Measurements from ENCODE around the gene ICAM1.
"Not testable (repeated sequence)": the region's sequence is repeated elsewhere in the genome, so short reads cannot be mapped to it uniquely, and the experiment has no call there.

The ICAM1 gene

DNA sequence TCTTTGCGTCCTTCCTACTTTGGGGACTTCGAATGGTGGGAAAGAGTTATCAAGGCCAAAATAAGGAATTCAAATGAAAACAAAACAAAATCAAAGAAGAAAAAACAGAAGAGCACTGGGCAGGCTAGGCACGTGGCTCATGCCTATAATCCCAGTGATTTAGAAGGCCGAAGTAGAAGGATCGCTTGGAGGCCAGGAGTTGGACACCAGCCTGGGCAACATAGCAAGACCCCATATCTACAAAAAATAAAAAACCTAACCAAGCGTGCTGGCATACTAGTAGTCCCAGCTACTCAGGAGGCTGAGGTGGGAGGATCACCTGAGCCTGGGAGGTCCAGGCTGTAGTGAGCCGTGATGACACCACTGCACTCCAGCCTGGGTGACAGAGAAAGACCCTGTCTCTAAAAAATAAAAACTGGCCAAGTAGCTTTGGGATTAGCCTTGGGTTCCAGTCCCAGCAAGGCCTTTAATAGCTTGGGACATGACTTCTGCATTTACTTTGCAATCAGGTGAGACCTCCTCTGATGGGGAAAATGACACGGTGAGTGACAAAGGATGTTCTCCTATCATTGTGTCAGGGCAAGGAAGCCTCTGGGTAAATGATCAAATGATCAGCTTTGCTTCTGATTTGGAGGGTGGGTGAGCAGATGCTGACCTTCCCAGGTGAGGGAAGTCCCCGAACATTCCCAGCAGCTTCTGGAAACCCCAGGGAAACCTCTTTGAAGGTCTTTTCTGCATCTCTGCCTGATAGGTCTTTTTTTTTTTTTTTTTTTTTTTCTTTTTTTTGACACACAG, 7.1 kb downstream of the ICAM1 start:
- DNase-seq (ENCODE audit: low read depth): no peak

- DNase-seq (ENCODE audit: low read depth): no peak
Observed at GRCh38 chr19:10278935-10279334, 8.0 kb downstream of the ICAM1 start.

GRCh38 chr19:10279737-10280442, 9.0 kb downstream of the ICAM1 start:
- DNase-seq (ENCODE audit: low read depth): no peak

GRCh38 chr19:10282043-10282442, 11.1 kb downstream of the ICAM1 start:
- DNase-seq (ENCODE audit: low read depth): not testable (repeated sequence)

- DNase-seq (ENCODE audit: low read depth): no peak
Observed at GRCh38 chr19:10283301-10284064, 12.6 kb downstream of the ICAM1 start.

DNA sequence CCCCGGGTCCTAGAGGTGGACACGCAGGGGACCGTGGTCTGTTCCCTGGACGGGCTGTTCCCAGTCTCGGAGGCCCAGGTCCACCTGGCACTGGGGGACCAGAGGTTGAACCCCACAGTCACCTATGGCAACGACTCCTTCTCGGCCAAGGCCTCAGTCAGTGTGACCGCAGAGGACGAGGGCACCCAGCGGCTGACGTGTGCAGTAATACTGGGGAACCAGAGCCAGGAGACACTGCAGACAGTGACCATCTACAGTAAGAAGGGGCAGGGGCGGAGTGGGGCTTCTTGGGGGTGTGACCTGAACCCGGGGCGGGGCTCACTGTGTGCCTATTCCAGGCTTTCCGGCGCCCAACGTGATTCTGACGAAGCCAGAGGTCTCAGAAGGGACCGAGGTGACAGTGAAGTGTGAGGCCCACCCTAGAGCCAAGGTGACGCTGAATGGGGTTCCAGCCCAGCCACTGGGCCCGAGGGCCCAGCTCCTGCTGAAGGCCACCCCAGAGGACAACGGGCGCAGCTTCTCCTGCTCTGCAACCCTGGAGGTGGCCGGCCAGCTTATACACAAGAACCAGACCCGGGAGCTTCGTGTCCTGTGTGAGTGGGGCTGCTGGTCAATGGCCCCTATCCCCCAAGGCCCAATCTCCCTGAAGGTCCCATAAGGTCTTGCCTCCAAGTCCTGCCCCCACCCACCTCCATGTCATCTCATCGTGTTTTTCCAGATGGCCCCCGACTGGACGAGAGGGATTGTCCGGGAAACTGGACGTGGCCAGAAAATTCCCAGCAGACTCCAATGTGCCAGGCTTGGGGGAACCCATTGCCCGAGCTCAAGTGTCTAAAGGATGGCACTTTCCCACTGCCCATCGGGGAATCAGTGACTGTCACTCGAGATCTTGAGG, 13.4 kb downstream of the ICAM1 start:
- no peak for DNase-seq (ENCODE audit: low read depth)

- DNase-seq (ENCODE audit: low read depth): no peak
Observed at GRCh38 chr19:10284960-10285278, 14.0 kb downstream of the ICAM1 start.

DNA sequence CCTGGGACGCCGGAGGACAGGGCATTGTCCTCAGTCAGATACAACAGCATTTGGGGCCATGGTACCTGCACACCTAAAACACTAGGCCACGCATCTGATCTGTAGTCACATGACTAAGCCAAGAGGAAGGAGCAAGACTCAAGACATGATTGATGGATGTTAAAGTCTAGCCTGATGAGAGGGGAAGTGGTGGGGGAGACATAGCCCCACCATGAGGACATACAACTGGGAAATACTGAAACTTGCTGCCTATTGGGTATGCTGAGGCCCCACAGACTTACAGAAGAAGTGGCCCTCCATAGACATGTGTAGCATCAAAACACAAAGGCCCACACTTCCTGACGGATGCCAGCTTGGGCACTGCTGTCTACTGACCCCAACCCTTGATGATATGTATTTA, 14.5 kb downstream of the ICAM1 start:
- no peak for DNase-seq (ENCODE audit: low read depth)

GRCh38 chr19:10286803-10287737, 16.1 kb downstream of the ICAM1 start, which contains the start of gene ICAM4:
Gene ICAM4, plus strand, starts transcription at chr19:10286955. Its CDS starts 58 bp downstream, at chr19:10287013.
- no peak for DNase-seq (ENCODE audit: low read depth)

DNA sequence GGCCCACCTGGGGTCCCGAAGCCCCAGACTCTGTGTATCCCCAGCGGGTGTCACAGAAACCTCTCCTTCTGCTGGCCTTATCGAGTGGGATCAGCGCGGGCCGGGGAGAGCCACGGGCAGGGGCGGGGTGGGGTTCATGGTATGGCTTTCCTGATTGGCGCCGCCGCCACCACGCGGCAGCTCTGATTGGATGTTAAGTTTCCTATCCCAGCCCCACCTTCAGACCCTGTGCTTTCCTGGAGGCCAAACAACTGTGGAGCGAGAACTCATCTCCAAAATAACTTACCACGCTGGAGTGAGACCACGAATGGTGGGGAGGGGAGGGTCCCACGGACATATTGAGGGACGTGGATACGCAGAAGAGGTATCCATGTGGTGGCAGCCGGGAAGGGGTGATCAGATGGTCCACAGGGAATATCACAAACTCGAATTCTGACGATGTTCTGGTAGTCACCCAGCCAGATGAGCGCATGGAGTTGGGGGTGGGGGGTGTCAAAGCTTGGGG, 17.8 kb downstream of the ICAM1 start:
- DNase-seq (ENCODE audit: low read depth): peak; percentile 26

GRCh38 chr19:10289167-10289835, 18.4 kb downstream of the ICAM1 start:
- DNase-seq (ENCODE audit: low read depth): peak; percentile 60

- peak; percentile 73 for DNase-seq (ENCODE audit: low read depth)
Observed at GRCh38 chr19:10289836-10290356, 19.0 kb downstream of the ICAM1 start, which contains the start of gene ICAM5. Gene ICAM5, plus strand, starts transcription at chr19:10289952. Its CDS starts 92 bp downstream, at chr19:10290044.

GRCh38 chr19:10290357-10290875, 19.5 kb downstream of the ICAM1 start:
- DNase-seq (ENCODE audit: low read depth): no peak

GRCh38 chr19:10290876-10291553, 20.1 kb downstream of the ICAM1 start:
- peak; percentile 54 for DNase-seq (ENCODE audit: low read depth)

DNA sequence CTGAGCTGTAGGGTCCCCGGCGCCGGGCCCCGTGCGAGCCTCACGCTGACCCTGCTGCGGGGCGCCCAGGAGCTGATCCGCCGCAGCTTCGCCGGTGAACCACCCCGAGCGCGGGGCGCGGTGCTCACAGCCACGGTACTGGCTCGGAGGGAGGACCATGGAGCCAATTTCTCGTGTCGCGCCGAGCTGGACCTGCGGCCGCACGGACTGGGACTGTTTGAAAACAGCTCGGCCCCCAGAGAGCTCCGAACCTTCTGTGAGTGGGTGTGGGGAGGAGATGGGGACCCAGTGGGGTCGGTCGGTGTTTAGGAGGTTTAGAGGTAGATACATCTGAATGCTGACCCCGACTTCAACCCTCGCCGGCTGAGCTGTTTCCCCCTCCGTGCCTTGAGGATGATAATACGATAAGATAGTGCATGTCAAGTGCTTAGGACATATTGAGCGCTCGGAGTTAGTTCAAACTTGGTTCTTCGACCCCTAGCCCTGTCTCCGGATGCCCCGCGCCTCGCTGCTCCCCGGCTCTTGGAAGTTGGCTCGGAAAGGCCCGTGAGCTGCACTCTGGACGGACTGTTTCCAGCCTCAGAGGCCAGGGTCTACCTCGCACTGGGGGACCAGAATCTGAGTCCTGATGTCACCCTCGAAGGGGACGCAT, 20.8 kb downstream of the ICAM1 start:
- no peak for DNase-seq (ENCODE audit: low read depth)

GRCh38 chr19:10292206-10292788, 21.4 kb downstream of the ICAM1 start:
- DNase-seq (ENCODE audit: low read depth): peak; percentile 58

GRCh38 chr19:10292789-10293636, 22.1 kb downstream of the ICAM1 start:
- no peak for DNase-seq (ENCODE audit: low read depth)

All from stimulated activated CD4-positive, alpha-beta T cell treated with anti-CD3 and anti-CD28 coated beads, Interleukin-2, amount 100 ng/mL, for 4 hours (primary cell).